SU-DHL-6 (cell line): ENCODE results near the gene LTB4R2.
A peak's percentile ranks its signal among the peaks of the same experiment; 100 is the strongest.

Experiments
- H2AFZ ChIP-seq: fragments of 200-600 bp; sonication (generic); 2 replicates; pipeline ENCODE4 v1.6.1; 2014; ENCODE audit warnings: low read depth, mild to moderate bottlenecking, moderate library complexity, mixed read lengths, antibody characterized with exemption, low read length; ENCODE audit not compliant: severe bottlenecking
- H3F3A ChIP-seq: fragments of 200-600 bp; shearing (Covaris generic); 2 replicates; pipeline ENCODE4 v1.6.0; 2016; ENCODE audit warnings: antibody characterized with exemption, mild to moderate bottlenecking; ENCODE audit not compliant: insufficient read depth
- H3K27ac ChIP-seq: fragments of 200-600 bp; sonication (generic); 2 replicates; pipeline ENCODE4 v1.5.1; 2016; ENCODE audit warnings: low read depth, mild to moderate bottlenecking, low read length, moderate library complexity, mixed read lengths
- H3K27me3 ChIP-seq: fragments of 200-600 bp; sonication (generic), shearing (Covaris generic); 2 replicates; pipeline ENCODE4 v1.6.0; 2014; ENCODE audit warnings: mild to moderate bottlenecking, low read length
- H3K36me3 ChIP-seq: fragments of 200-600 bp; sonication (generic); 2 replicates; pipeline ENCODE4 v1.6.1; 2014; ENCODE audit warnings: mild to moderate bottlenecking, low read length, mixed read lengths
- H3K4me2 ChIP-seq: fragments of 300-600, 200-600 bp; shearing (Covaris generic), sonication (generic); 2 replicates; pipeline ENCODE4 v1.6.0; 2014; ENCODE audit warnings: low read length, low read depth, mild to moderate bottlenecking; ENCODE audit not compliant: poor library complexity, severe bottlenecking
- H3K4me3 ChIP-seq: fragments of 200-600 bp; sonication (generic); 2 replicates; pipeline ENCODE4 v1.5.1; 2014; ENCODE audit warnings: antibody characterized with exemption, low read length, mild to moderate bottlenecking, mixed read lengths; ENCODE audit not compliant: insufficient read depth, poor library complexity, severe bottlenecking
- H3K79me2 ChIP-seq: fragments of 200-600 bp; sonication (generic); 2 replicates; pipeline ENCODE4 v1.6.1; 2014; ENCODE audit warnings: mild to moderate bottlenecking, low read length, moderate library complexity; ENCODE audit not compliant: insufficient read depth
- H3K9ac ChIP-seq: fragments of 200-600 bp; sonication (generic); 2 replicates; pipeline ENCODE4 v1.7.0; 2014; ENCODE audit warnings: mild to moderate bottlenecking, low read length
- H3K9me2 ChIP-seq: fragments of 200-600 bp; sonication (generic); replicated peaks from 2 replicates; pipeline ENCODE4 v1.6.1; 2014; ENCODE audit warnings: low read length; ENCODE audit not compliant: insufficient read depth
- H3K9me3 ChIP-seq: fragments of 200-600 bp; sonication (generic); 2 replicates; pipeline ENCODE4 v1.6.1; 2014; ENCODE audit warnings: low read length, mixed read lengths; ENCODE audit not compliant: insufficient read depth
- H4K20me1 ChIP-seq: fragments of 200-600 bp; sonication (generic); 2 replicates; pipeline ENCODE4 v1.6.1; 2014; ENCODE audit warnings: low read depth, mild to moderate bottlenecking, antibody characterized with exemption, low read length, moderate library complexity, mixed read lengths
- EZH2phosphoT487 ChIP-seq: fragments of 200-600 bp; sonication (generic), shearing (Covaris generic); conservative IDR thresholded peaks from 2 replicates; pipeline ENCODE4 v1.6.1; 2018; ENCODE audit warnings: mild to moderate bottlenecking, antibody characterized with exemption, low read length, moderate library complexity, mixed read lengths
- TF ChIP-seq, protein P1 (sequence below): fragments of 200-600 bp; sonication (generic); IDR thresholded peaks from one replicate; pipeline ENCODE4 v1.5.1; 2017; ENCODE audit warnings: antibody characterized with exemption, mild to moderate bottlenecking, low read length, moderate library complexity; ENCODE audit not compliant: insufficient read depth, poor library complexity, severe bottlenecking

The LTB4R2 gene, protein sequence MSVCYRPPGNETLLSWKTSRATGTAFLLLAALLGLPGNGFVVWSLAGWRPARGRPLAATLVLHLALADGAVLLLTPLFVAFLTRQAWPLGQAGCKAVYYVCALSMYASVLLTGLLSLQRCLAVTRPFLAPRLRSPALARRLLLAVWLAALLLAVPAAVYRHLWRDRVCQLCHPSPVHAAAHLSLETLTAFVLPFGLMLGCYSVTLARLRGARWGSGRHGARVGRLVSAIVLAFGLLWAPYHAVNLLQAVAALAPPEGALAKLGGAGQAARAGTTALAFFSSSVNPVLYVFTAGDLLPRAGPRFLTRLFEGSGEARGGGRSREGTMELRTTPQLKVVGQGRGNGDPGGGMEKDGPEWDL

GRCh38 chr14:24309538-24310264 is at the start of gene LTB4R2:
Gene LTB4R2 (plus strand): TSS chr14:24310140. CDS start chr14:24310665, 525 bp downstream.
- Histone ChIP-seq H3K79me2 (no peaks in the 10 kb centered on the region), H3K4me2 (peak within 1 kb of the TSS; percentile 44), H3K9me3 (no peaks in the 10 kb centered on the region), H3K4me3 (peak within 1 kb of the TSS; percentile 23), H2AFZ (peak within 1 kb of the TSS; percentile 10), H3K9me2 (no peaks in the 10 kb centered on the region), H3K36me3 (no peaks in the 10 kb centered on the region), H3F3A (no peaks in the 10 kb centered on the region), H4K20me1 (no peaks in the 10 kb centered on the region), H3K27ac (peak within 1 kb of the TSS; percentile 51), H3K27me3 (no peaks in the 10 kb centered on the region), H3K9ac (peak within 1 kb of the TSS; percentile 44)
- TF ChIP-seq, protein P1, sequence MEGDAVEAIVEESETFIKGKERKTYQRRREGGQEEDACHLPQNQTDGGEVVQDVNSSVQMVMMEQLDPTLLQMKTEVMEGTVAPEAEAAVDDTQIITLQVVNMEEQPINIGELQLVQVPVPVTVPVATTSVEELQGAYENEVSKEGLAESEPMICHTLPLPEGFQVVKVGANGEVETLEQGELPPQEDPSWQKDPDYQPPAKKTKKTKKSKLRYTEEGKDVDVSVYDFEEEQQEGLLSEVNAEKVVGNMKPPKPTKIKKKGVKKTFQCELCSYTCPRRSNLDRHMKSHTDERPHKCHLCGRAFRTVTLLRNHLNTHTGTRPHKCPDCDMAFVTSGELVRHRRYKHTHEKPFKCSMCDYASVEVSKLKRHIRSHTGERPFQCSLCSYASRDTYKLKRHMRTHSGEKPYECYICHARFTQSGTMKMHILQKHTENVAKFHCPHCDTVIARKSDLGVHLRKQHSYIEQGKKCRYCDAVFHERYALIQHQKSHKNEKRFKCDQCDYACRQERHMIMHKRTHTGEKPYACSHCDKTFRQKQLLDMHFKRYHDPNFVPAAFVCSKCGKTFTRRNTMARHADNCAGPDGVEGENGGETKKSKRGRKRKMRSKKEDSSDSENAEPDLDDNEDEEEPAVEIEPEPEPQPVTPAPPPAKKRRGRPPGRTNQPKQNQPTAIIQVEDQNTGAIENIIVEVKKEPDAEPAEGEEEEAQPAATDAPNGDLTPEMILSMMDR: no peak
- TF ChIP-seq EZH2phosphoT487: no peak

GRCh38 chr14:24260780-24261157 is 49.2 kb upstream of the LTB4R2 start:
- Histone ChIP-seq H3K9ac (no peak overlapping the region), H2AFZ (no peak overlapping the region), H3K9me3 (no peaks in the 10 kb centered on the region), H3K4me2 (no peak overlapping the region), H3K4me3 (no peak overlapping the region), H3K9me2 (no peaks in the 10 kb centered on the region), H4K20me1 (no peaks in the 10 kb centered on the region), H3F3A (no peaks in the 10 kb centered on the region), H3K27me3 (no peaks in the 10 kb centered on the region), H3K36me3 (no peaks in the 10 kb centered on the region), H3K79me2 (no peaks in the 10 kb centered on the region), H3K27ac (no peak overlapping the region)
- TF ChIP-seq EZH2phosphoT487: no peak
- TF ChIP-seq, protein P1: no peak

DNA sequence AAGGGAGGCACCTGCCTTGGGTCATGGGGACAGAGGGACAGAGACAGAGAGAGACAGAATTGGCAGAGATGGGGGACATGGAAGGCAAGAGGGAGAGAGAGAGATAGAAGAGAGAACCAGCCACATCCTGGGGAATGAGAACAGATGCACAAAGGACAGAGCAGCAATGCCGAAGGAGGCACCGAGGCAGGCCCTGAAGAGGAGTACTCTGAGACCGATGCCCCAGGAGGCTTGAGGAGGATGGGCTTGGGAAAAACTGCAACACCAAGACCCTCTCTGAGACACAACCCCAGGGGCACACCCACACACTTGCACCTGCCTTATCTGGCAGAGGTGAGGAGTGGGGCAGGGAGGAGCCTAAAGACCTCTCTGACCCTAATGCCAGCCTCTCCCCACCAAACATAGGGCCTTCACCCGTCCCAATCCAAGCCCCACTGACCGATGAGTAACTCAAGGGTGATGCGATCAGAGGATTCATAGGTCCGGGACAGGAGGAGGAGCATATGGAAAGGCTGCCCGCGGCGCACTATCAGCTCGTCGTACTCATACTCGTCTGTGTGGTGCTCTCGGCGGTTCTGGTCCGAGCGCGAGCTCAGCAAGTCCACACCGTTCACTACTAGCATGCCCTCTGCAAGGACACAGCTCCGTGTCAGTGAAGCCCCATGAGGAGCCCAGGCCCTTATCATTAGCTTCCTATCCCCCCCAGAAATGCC is 48.5 kb upstream of the LTB4R2 start:
- Histone ChIP-seq H3K27me3 (no peaks in the 10 kb centered on the region), H3F3A (no peaks in the 10 kb centered on the region), H3K79me2 (no peaks in the 10 kb centered on the region), H3K27ac (no peak overlapping the region), H2AFZ (no peak overlapping the region), H3K9ac (no peak overlapping the region), H3K9me2 (no peaks in the 10 kb centered on the region), H3K4me2 (no peak overlapping the region), H4K20me1 (no peaks in the 10 kb centered on the region), H3K9me3 (no peaks in the 10 kb centered on the region), H3K4me3 (no peak overlapping the region), H3K36me3 (no peaks in the 10 kb centered on the region)
- TF ChIP-seq, protein P1: no peak
- TF ChIP-seq EZH2phosphoT487: no peak
